Measurements from ENCODE around the gene ZC4H2.
"Not testable (repeated sequence)": the region's sequence is repeated elsewhere in the genome, so short reads cannot be mapped to it uniquely, and the experiment has no call there.

ZC4H2 gene

GRCh38 chrX:64908121-64908520, 68.1 kb downstream of the ZC4H2 start:
- Mint-ChIP-seq H3K9me3 (peaks cover 46% of the 10 kb centered on the region), H3K4me1 (no peaks in the 10 kb centered on the region), H3K27me3 (ENCODE audit: low read depth) (no peaks in the 10 kb centered on the region), H3K27ac (no peak overlapping the region), H3K4me3 (no peak overlapping the region), H3K36me3 (ENCODE audit: low read depth) (peaks cover 62% of the 10 kb centered on the region)
- no peak for TF ChIP-seq CTCF (IDR thresholded peaks at IDR 0.05; ENCODE audit: unreplicated experiment in 3 of 3)

- peak in 2 of 3 experiments; percentile 24 to 47 for TF ChIP-seq CTCF (IDR thresholded peaks at IDR 0.05; ENCODE audit: unreplicated experiment in 3 of 3)
- Mint-ChIP-seq H3K4me3 (no peak overlapping the region), H3K4me1 (no peaks in the 10 kb centered on the region), H3K9me3 (peaks cover 17% of the 10 kb centered on the region), H3K27me3 (ENCODE audit: low read depth) (no peaks in the 10 kb centered on the region), H3K36me3 (ENCODE audit: low read depth) (no peaks in the 10 kb centered on the region), H3K27ac (no peak overlapping the region)
These were observed 81.7 kb downstream of the ZC4H2 start for GRCh38 chrX:64894454-64895038.

- Mint-ChIP-seq H3K27me3 (ENCODE audit: low read depth) (peaks cover 3% of the 10 kb centered on the region), H3K9me3 (peaks cover 16% of the 10 kb centered on the region)
- TF ChIP-seq CTCF (IDR thresholded peaks at IDR 0.05; ENCODE audit: unreplicated experiment in 3 of 3) = peak in 1 of 3 experiments; percentile 28
These were observed 90.4 kb downstream of the ZC4H2 start for GRCh38 chrX:64885850-64886249.

GRCh38 chrX:64878709-64879108, 97.5 kb downstream of the ZC4H2 start:
- H3K4me3 Mint-ChIP-seq; H3K27ac Mint-ChIP-seq; H3K36me3 Mint-ChIP-seq (ENCODE audit: low read depth); H3K27me3 Mint-ChIP-seq (ENCODE audit: low read depth); H3K4me1 Mint-ChIP-seq: not testable (repeated sequence)
- H3K9me3 Mint-ChIP-seq = peaks cover 37% of the 10 kb centered on the region

More at GRCh38 chrX:64885850-64886249, 90.4 kb downstream of the ZC4H2 start:
- H3K4me3 Mint-ChIP-seq = no peak overlapping the region
- H3K27ac Mint-ChIP-seq = no peak overlapping the region
- no peaks in the 10 kb centered on the region for H3K36me3 Mint-ChIP-seq (ENCODE audit: low read depth)
- no peaks in the 10 kb centered on the region for H3K4me1 Mint-ChIP-seq

GRCh38 chrX:64867217-64867616, 109.0 kb downstream of the ZC4H2 start:
- no peaks in the 10 kb centered on the region for H3K27me3 Mint-ChIP-seq (ENCODE audit: low read depth)
- H3K27ac Mint-ChIP-seq = no peak overlapping the region
- no peaks in the 10 kb centered on the region for H3K4me1 Mint-ChIP-seq

More at GRCh38 chrX:64867217-64867616, 109.0 kb downstream of the ZC4H2 start:
- no peaks in the 10 kb centered on the region for H3K36me3 Mint-ChIP-seq (ENCODE audit: low read depth)
- no peak for TF ChIP-seq CTCF (IDR thresholded peaks at IDR 0.05; ENCODE audit: unreplicated experiment in 3 of 3)
- peaks cover 17% of the 10 kb centered on the region for H3K9me3 Mint-ChIP-seq
- H3K4me3 Mint-ChIP-seq = no peak overlapping the region

Measured in nephron (organoid).